HepG2 (cell line): ENCODE data around the gene ULK4. TPM values are rescaled to one million over a fixed set of nuclear protein-coding genes. Genes with fewer than 3 reads are reported as not detected.

Experiments
- GTF3A ChIP-seq: sonication (generic); formaldehyde crosslinking; conservative IDR thresholded peaks from 2 replicates; pipeline ENCODE4 v1.4.0; 2020; ENCODE audit warnings: mild to moderate bottlenecking, missing genetic modification reagents
- IKZF1 ChIP-seq: fragments of 450-650 bp; IDR thresholded peaks from 2 replicates; pipeline ENCODE4 v1.7.1; 2016
- JARID2 ChIP-seq: sonication (generic); formaldehyde crosslinking; IDR thresholded peaks from 2 replicates; pipeline ENCODE4 v1.8.1; 2023; ENCODE audit warnings: missing genetic modification reagents, inconsistent platforms; ENCODE audit not compliant: insufficient replicate concordance
- KLF12 ChIP-seq: sonication (generic); formaldehyde crosslinking; IDR thresholded peaks from 2 replicates; pipeline ENCODE4 v1.4.0; 2020; ENCODE audit warnings: missing genetic modification reagents, borderline replicate concordance
- MATR3 ChIP-seq: sonication (generic); formaldehyde crosslinking; IDR thresholded peaks from 2 replicates; pipeline ENCODE4 v1.4.0; 2020; ENCODE audit warnings: missing genetic modification reagents
- MBNL3 ChIP-seq: fragments of 250-450 bp; sonication (Bioruptor Pico); conservative IDR thresholded peaks from 2 replicates; pipeline ENCODE4 v1.8.0; 2022; ENCODE audit warnings: mild to moderate bottlenecking, inconsistent platforms
- NFATC3 ChIP-seq: sonication (generic); formaldehyde crosslinking; IDR thresholded peaks from 2 replicates; pipeline ENCODE4 v1.5.1; 2020; ENCODE audit warnings: mild to moderate bottlenecking, missing genetic modification reagents
- NFE2 ChIP-seq: sonication (generic); formaldehyde crosslinking; IDR thresholded peaks from 2 replicates; pipeline ENCODE4 v1.4.0; 2020; ENCODE audit warnings: missing genetic modification reagents
- NFYB ChIP-seq: sonication (generic); formaldehyde crosslinking; IDR thresholded peaks from 2 replicates; pipeline ENCODE4 v1.4.0; 2020; ENCODE audit warnings: missing genetic modification reagents
- PRPF4 ChIP-seq: fragments of 200-400 bp; formaldehyde crosslinking; IDR thresholded peaks from 2 replicates; pipeline ENCODE4 v1.6.1; 2016; ENCODE audit warnings: low read length, low read depth; ENCODE audit not compliant: poor library complexity, severe bottlenecking
- REXO4 ChIP-seq: sonication (generic); formaldehyde crosslinking; IDR thresholded peaks from 2 replicates; pipeline ENCODE4 v1.8.0; 2022; ENCODE audit warnings: missing genetic modification reagents, mild to moderate bottlenecking, borderline replicate concordance
- RFX3 ChIP-seq: IDR thresholded peaks from 2 replicates; pipeline ENCODE4 v1.6.1; 2016; ENCODE audit warnings: missing biosample characterization, missing genetic modification reagents
- RFXANK ChIP-seq: IDR thresholded peaks from 2 replicates; pipeline ENCODE4 v1.6.1; 2016
- RFXAP ChIP-seq: sonication (generic); formaldehyde crosslinking; IDR thresholded peaks from 2 replicates; pipeline ENCODE4 v1.4.0; 2020; ENCODE audit warnings: missing genetic modification reagents, borderline replicate concordance
- SMAD1 ChIP-seq: sonication (generic); formaldehyde crosslinking; IDR thresholded peaks from 2 replicates; pipeline ENCODE4 v1.4.0; 2020; ENCODE audit warnings: missing genetic modification reagents, low read depth, mild to moderate bottlenecking, borderline replicate concordance
- SMARCC2 ChIP-seq: fragments of 450-650 bp; IDR thresholded peaks from 2 replicates; pipeline ENCODE4 v1.6.1; 2017; ENCODE audit warnings: antibody characterized with exemption, mild to moderate bottlenecking
- U2AF2 ChIP-seq: fragments of 200-400 bp; formaldehyde crosslinking; IDR thresholded peaks from 2 replicates; pipeline ENCODE4 v1.6.1; 2017; ENCODE audit warnings: low read depth, mild to moderate bottlenecking, low read length
- ZBTB46 ChIP-seq: sonication (generic); formaldehyde crosslinking; IDR thresholded peaks from 2 replicates; pipeline ENCODE4 v1.4.0; 2020; ENCODE audit warnings: mild to moderate bottlenecking, missing genetic modification reagents, borderline replicate concordance
- ZFP62 ChIP-seq: sonication (generic); formaldehyde crosslinking; IDR thresholded peaks from 2 replicates; pipeline ENCODE4 v1.4.0; 2020; ENCODE audit warnings: missing genetic modification reagents
- ZNF207 ChIP-seq: fragments of 450-650 bp; IDR thresholded peaks from 2 replicates; pipeline ENCODE4 v1.6.1; 2016; ENCODE audit warnings: antibody characterized with exemption, borderline replicate concordance
- ZNF30 ChIP-seq: sonication (generic); formaldehyde crosslinking; IDR thresholded peaks from 2 replicates; pipeline ENCODE4 v1.5.0; 2020; ENCODE audit warnings: mild to moderate bottlenecking, missing genetic modification reagents
- ZNF354B ChIP-seq: sonication (generic); formaldehyde crosslinking; IDR thresholded peaks from 2 replicates; pipeline ENCODE4 v1.8.0; 2022; ENCODE audit warnings: mild to moderate bottlenecking, missing genetic modification reagents
- ZNF577 ChIP-seq: sonication (generic); formaldehyde crosslinking; IDR thresholded peaks from 2 replicates; pipeline ENCODE4 v1.4.0; 2020; ENCODE audit warnings: mild to moderate bottlenecking, low read depth, missing genetic modification reagents, borderline replicate concordance
- ZNF652 ChIP-seq: IDR thresholded peaks from 2 replicates; pipeline ENCODE4 v1.6.1; 2016; ENCODE audit warnings: low read depth, borderline replicate concordance
- ZNF713 ChIP-seq: sonication (generic); formaldehyde crosslinking; IDR thresholded peaks from 2 replicates; pipeline ENCODE4 v1.4.0; 2020; ENCODE audit warnings: mild to moderate bottlenecking, missing genetic modification reagents
- ZNF784 ChIP-seq: sonication (generic); formaldehyde crosslinking; IDR thresholded peaks from 2 replicates; pipeline ENCODE4 v1.5.1; 2020; ENCODE audit warnings: missing genetic modification reagents, mild to moderate bottlenecking, borderline replicate concordance
- polyA plus RNA-seq, 8 experiments: library from polyadenylated mRNA; depleted of rRNA in 3 of 8; stranded (reverse) in 7 of 8; unstranded in 1 of 8; fragments of >200 nt; fragmentation: Illumina TruSeq in 4 of 8; extraction: Trizol in 4 of 8; gene quantifications; 2 replicates each; pipeline versions ENCODE4 v1.2.1 to v1.2.3, GENCODE V29; 2011 to 2016; ENCODE audit warnings: low read depth in 4 of 8, missing spikeins in 1 of 8, mixed read lengths in 1 of 8; ENCODE audit not compliant: insufficient read depth in 1 of 8
- total RNA-seq, 5 experiments: library from RNA; depleted of rRNA; stranded (reverse); fragments of >200 nt; fragmentation: Illumina TruSeq; extraction: Trizol; gene quantifications; 2 replicates each; pipeline ENCODE4 v1.2.3, GENCODE V29; 2016; ENCODE audit warnings: low read depth in 1 of 5

Gene ULK4
- total and polyA plus RNA-seq, 2 of the 13 experiments (the other 11 are each of a cell fraction or from before 2014, with no cell fraction given) = 6.7 to 11.8 TPM

DNA sequence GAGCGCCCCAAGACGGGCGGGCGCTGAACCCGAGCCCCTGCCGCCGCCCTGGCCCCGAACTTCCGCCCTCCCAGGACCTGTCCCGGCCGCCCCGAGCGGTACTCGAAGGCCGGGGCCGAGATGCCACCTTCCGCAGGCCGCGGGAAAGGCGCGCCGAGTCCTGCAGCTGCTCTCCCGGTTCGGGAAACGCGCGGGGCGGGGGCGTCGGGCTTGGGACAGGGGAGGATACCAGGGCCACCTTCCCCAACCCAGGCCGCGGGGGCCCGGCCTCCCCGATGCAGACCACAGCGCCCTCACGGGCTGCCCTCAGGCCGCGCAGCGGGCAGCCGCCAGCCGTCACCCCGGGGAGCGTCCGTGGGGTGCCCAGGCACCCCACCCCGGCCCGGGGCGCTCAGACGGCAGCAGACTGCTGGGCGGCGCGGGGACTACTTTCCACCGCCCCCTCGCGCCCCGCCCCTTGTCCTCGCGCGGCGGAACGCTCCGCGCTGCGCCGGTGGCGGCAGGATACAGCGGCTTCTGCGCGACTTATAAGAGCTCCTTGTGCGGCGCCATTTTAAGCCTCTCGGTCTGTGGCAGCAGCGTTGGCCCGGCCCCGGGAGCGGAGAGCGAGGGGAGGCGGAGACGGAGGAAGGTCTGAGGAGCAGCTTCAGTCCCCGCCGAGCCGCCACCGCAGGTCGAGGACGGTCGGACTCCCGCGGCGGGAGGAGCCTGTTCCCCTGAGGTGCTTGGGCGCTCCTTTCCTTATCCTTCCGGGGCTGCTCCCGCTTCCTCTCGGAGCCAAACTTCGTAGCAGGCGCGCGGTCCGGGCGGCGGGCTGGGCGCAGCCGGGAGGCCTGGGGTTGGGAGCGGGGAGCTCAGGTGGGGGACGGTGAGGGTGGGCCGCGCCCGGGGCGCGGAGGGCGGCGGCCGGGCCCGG is 762.7 kb downstream of the ULK4 start, which contains the start of gene CTNNB1 (continued):
- TF ChIP-seq ZNF354B (CRISPR knock-in tag) (no peak), JARID2 (peak; percentile 95), ZBTB46 (CRISPR knock-in tag) (peak; percentile 85; the same call in 1 of the 2 replicates), ZFP62 (CRISPR knock-in tag) (0 out of 2 replicates have a peak, but pooled peaks have one; percentile 43), ZNF652 (no peak), NFE2 (no peak), MBNL3 (peak; percentile 90; the same call in 1 of the 2 replicates), SMARCC2 (no peak), ZNF207 (no peak), MATR3 (CRISPR knock-in tag) (no peak), NFATC3 (CRISPR knock-in tag) (peak; percentile 81; the same call in 1 of the 2 replicates), REXO4 (CRISPR knock-in tag) (0 out of 2 replicates have a peak, but pooled peaks have one; percentile 68), ZNF784 (CRISPR knock-in tag) (peak; percentile 99), NFYB (CRISPR knock-in tag) (peak; percentile 52; the same call in 1 of the 2 replicates), RFXANK (CRISPR knock-in tag) (no peak), GTF3A (CRISPR knock-in tag) (no peak), RFX3 (CRISPR knock-in tag) (peak; percentile 46; the same call in 1 of the 2 replicates), PRPF4 (no peak), U2AF2 (peak; percentile 92; the same call in 1 of the 2 replicates), SMAD1 (CRISPR knock-in tag) (no peak), KLF12 (CRISPR knock-in tag) (peak; percentile 96), ZNF577 (CRISPR knock-in tag) (peak; percentile 82; the same call in 1 of the 2 replicates), ZNF713 (CRISPR knock-in tag) (no peak), RFXAP (peak; percentile 87), ZNF30 (peak; percentile 43; the same call in 1 of the 2 replicates), IKZF1 (no peak)
